ENCODE data around the gene ADH1B.

ADH1B gene

DNA sequence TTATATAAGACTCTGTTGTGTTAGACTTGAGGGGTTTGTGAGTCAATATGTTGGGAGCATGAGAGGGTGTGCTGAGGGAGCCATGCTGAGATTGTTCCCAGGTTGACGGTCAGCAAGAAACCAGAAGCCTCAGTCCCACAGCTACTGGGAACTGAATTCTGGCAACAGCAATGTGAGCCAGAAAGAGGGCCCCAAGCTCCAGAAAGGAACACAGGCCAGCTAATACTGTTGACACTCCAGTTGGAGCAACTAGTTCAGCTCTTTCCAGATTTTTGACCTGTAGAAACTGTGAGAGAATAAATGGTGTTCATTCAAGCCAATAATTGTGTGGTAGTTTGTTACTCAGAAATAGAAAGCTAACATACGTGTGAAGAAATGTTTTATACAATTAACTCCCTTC is 47.5 kb downstream of the ADH1B start:
- in situ Hi-C loops (cut with MboI; ENCODE audit: low pct_unique_long_range_greater_than_20kb, low sequenced_read_pairs): no loop called here

GRCh38 chr4:99264927-99265326 is 56.3 kb downstream of the ADH1B start:
- DNase-seq: no peak
- in situ Hi-C loops (cut with MboI; ENCODE audit: low pct_unique_long_range_greater_than_20kb, low sequenced_read_pairs): no loop called here

More for the DNA sequence above, 47.5 kb downstream of the ADH1B start:
- DNase-seq: no peak
